ENCODE measurements around the gene TMSB4X.

DNA sequence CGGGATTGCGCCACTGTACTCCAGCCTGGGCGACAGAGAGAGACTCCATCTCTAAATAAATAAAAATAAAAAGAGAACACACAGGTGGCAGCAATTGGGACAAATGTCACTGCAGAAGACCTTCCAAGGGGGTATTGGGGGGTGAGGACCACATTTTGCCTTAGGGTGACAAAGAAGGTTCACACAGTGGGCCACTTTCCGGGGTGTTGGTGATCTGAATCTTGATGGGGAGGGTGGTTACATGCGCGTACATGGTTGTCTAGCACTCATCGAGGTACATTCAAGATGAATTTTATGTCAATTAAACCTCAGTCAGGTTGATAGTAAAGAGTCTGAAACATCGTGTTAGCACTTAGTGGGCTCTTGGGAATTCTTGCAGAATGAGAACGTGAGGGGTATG, 20.5 kb upstream of the TMSB4X start:
- TF ChIP-seq SMC3 (IDR thresholded peaks at IDR 0.05; ENCODE audit: low read depth, low read length) (no peak), POLR2AphosphoS5 (IDR thresholded peaks at IDR 0.05; ENCODE audit: low read depth, low read length) (no peak), EZH2phosphoT487 (IDR thresholded peaks at IDR 0.05; ENCODE audit: borderline replicate concordance, low read depth) (no peak), NFIC (IDR thresholded peaks at IDR 0.05; ENCODE audit: borderline replicate concordance) (no peak), YY1 (IDR thresholded peaks at IDR 0.05; ENCODE audit: low read depth) (no peak)
- TF ChIP-seq, protein P1, sequence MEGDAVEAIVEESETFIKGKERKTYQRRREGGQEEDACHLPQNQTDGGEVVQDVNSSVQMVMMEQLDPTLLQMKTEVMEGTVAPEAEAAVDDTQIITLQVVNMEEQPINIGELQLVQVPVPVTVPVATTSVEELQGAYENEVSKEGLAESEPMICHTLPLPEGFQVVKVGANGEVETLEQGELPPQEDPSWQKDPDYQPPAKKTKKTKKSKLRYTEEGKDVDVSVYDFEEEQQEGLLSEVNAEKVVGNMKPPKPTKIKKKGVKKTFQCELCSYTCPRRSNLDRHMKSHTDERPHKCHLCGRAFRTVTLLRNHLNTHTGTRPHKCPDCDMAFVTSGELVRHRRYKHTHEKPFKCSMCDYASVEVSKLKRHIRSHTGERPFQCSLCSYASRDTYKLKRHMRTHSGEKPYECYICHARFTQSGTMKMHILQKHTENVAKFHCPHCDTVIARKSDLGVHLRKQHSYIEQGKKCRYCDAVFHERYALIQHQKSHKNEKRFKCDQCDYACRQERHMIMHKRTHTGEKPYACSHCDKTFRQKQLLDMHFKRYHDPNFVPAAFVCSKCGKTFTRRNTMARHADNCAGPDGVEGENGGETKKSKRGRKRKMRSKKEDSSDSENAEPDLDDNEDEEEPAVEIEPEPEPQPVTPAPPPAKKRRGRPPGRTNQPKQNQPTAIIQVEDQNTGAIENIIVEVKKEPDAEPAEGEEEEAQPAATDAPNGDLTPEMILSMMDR (IDR thresholded peaks at IDR 0.05) = no peak
- TF ChIP-seq, protein P2, sequence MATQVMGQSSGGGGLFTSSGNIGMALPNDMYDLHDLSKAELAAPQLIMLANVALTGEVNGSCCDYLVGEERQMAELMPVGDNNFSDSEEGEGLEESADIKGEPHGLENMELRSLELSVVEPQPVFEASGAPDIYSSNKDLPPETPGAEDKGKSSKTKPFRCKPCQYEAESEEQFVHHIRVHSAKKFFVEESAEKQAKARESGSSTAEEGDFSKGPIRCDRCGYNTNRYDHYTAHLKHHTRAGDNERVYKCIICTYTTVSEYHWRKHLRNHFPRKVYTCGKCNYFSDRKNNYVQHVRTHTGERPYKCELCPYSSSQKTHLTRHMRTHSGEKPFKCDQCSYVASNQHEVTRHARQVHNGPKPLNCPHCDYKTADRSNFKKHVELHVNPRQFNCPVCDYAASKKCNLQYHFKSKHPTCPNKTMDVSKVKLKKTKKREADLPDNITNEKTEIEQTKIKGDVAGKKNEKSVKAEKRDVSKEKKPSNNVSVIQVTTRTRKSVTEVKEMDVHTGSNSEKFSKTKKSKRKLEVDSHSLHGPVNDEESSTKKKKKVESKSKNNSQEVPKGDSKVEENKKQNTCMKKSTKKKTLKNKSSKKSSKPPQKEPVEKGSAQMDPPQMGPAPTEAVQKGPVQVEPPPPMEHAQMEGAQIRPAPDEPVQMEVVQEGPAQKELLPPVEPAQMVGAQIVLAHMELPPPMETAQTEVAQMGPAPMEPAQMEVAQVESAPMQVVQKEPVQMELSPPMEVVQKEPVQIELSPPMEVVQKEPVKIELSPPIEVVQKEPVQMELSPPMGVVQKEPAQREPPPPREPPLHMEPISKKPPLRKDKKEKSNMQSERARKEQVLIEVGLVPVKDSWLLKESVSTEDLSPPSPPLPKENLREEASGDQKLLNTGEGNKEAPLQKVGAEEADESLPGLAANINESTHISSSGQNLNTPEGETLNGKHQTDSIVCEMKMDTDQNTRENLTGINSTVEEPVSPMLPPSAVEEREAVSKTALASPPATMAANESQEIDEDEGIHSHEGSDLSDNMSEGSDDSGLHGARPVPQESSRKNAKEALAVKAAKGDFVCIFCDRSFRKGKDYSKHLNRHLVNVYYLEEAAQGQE (IDR thresholded peaks at IDR 0.05; ENCODE audit: low read depth, low read length) = no peak
- TF ChIP-seq, protein P3, sequence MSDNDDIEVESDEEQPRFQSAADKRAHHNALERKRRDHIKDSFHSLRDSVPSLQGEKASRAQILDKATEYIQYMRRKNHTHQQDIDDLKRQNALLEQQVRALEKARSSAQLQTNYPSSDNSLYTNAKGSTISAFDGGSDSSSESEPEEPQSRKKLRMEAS (IDR thresholded peaks at IDR 0.05; ENCODE audit: low read depth) = no peak
- TF ChIP-seq, protein P4, sequence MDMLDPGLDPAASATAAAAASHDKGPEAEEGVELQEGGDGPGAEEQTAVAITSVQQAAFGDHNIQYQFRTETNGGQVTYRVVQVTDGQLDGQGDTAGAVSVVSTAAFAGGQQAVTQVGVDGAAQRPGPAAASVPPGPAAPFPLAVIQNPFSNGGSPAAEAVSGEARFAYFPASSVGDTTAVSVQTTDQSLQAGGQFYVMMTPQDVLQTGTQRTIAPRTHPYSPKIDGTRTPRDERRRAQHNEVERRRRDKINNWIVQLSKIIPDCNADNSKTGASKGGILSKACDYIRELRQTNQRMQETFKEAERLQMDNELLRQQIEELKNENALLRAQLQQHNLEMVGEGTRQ (IDR thresholded peaks at IDR 0.05; ENCODE audit: borderline replicate concordance, low read depth, low read length) = no peak
